Caco-2 (cell line): Measurements from ENCODE around the gene PHF20. TPM values are rescaled to one million over a fixed set of nuclear protein-coding genes. Genes with fewer than 3 reads are reported as not detected.

ENCODE experiments used
- BruUV-seq: library from RNA; stranded (reverse); fragments of 400-500 nt; replicated peaks from 2 replicates; lab custom pipeline; 2021; lab: Mats Ljungman, UMichigan
- CTCF ChIA-PET: fragments of 300-600 bp; sonication (Branson Sonifier 250); formaldehyde crosslinking; loops from one replicate; lab custom pipeline; 2022; ENCODE audit warnings: antibody characterized with exemption; lab: Charles Lee
- POLR2A ChIA-PET: fragments of 300-600 bp; sonication (Branson Sonifier 250); formaldehyde crosslinking; loops from one replicate; lab custom pipeline; 2022; ENCODE audit warnings: antibody characterized with exemption; lab: Charles Lee
- DNase-seq, 2 experiments: peaks; one replicate each; pipeline versions ENCODE4 v3.0.0 to v3.0.0-alpha.2; 2020 to 2022
- H3K27me3 ChIP-seq: replicated peaks from 2 replicates; pipeline ENCODE4 v1.6.0; 2011; ENCODE audit warnings: low read length; ENCODE audit not compliant: control insufficient read depth, insufficient read depth
- H3K36me3 ChIP-seq: 2 replicates; pipeline ENCODE4 v1.5.1; 2011; ENCODE audit warnings: low read length; ENCODE audit not compliant: control insufficient read depth, insufficient read depth
- H3K4me1 ChIP-seq: fragments of 250-450 bp; sonication (Bioruptor Pico); 2 replicates; pipeline ENCODE4 v1.5.1; 2020; ENCODE audit warnings: mild to moderate bottlenecking
- H3K4me3 ChIP-seq: 2 replicates; pipeline ENCODE4 v1.5.1; 2011; ENCODE audit warnings: low read depth, mild to moderate bottlenecking, control low read depth, low read length
- H3K9me3 ChIP-seq: fragments of 250-450 bp; sonication (Bioruptor Pico); 2 replicates; pipeline ENCODE4 v1.5.1; 2020; ENCODE audit warnings: mild to moderate bottlenecking, moderate library complexity
- H3K27ac Mint-ChIP-seq: one replicate; pipeline ENCODE4 v1.8.0; 2022; ENCODE audit warnings: mixed read lengths; ENCODE audit not compliant: unreplicated experiment
- H3K27me3 Mint-ChIP-seq: one replicate; pipeline ENCODE4 v1.8.0; 2022; ENCODE audit warnings: mixed read lengths; ENCODE audit not compliant: insufficient read depth, unreplicated experiment
- H3K36me3 Mint-ChIP-seq: one replicate; pipeline ENCODE4 v1.8.0; 2022; ENCODE audit warnings: mild to moderate bottlenecking, mixed read lengths; ENCODE audit not compliant: insufficient read depth, unreplicated experiment
- H3K4me1 Mint-ChIP-seq: one replicate; pipeline ENCODE4 v1.8.0; 2022; ENCODE audit warnings: low read depth, mixed read lengths; ENCODE audit not compliant: unreplicated experiment
- H3K4me3 Mint-ChIP-seq: one replicate; pipeline ENCODE4 v1.8.0; 2022; ENCODE audit warnings: mild to moderate bottlenecking, moderate library complexity, mixed read lengths; ENCODE audit not compliant: unreplicated experiment
- H3K9me3 Mint-ChIP-seq: one replicate; pipeline ENCODE4 v1.8.0; 2022; ENCODE audit warnings: mixed read lengths; ENCODE audit not compliant: unreplicated experiment
- intact Hi-C: fragments of 100-400 bp; cut with micrococcal nuclease; formaldehyde crosslinking; loops from one replicate; pipeline ENCODE4 v1.10.0; 2022; ENCODE audit not compliant: unreplicated experiment
- total RNA-seq: library from RNA; stranded (reverse); gene quantifications from 2 replicates; pipeline ENCODE4 v1.2.3, GENCODE V29; 2022
- TF ChIP-seq, protein P1 (sequence below), 2 experiments: fragments of 200-600 bp in 1 of 2; IDR thresholded peaks; 1 replicate in 1 of 2; 2 replicates in 1 of 2; pipeline versions ENCODE4 v1.5.1 to v1.8.0; 2011 to 2022; ENCODE audit warnings: antibody characterized with exemption in 1 of 2, control low read depth in 1 of 2, inconsistent platforms in 1 of 2, low read depth in 1 of 2, low read length in 1 of 2, mild to moderate bottlenecking in 1 of 2, moderate library complexity in 1 of 2; ENCODE audit not compliant: insufficient read depth in 1 of 2, severe bottlenecking in 1 of 2, unreplicated experiment in 1 of 2

PHF20 gene
- total RNA-seq, 1 experiment from 2014 or later: 109 TPM

GRCh38 chr20:35971981-35972380, 200.2 kb downstream of the PHF20 start:
- Mint-ChIP-seq H3K4me1 (peaks cover 22% of the 10 kb centered on the region), H3K27me3 (no peaks in the 10 kb centered on the region), H3K27ac (no peak overlapping the region), H3K36me3 (no peaks in the 10 kb centered on the region), H3K4me3 (no peak overlapping the region), H3K9me3 (peaks cover 17% of the 10 kb centered on the region)
- intact Hi-C loops: no loop called here
- H3K4me1 ChIP-seq: peaks cover 16% of the 10 kb centered on the region
- peaks cover 11% of the 10 kb centered on the region; the same call in 1 of the 2 replicates for H3K9me3 ChIP-seq
- H3K36me3 ChIP-seq: no peaks in the 10 kb centered on the region
- no peak for DNase-seq
- no TSS peak for BruUV-seq
- no peak overlapping the region for H3K4me3 ChIP-seq
- TF ChIP-seq, protein P1, sequence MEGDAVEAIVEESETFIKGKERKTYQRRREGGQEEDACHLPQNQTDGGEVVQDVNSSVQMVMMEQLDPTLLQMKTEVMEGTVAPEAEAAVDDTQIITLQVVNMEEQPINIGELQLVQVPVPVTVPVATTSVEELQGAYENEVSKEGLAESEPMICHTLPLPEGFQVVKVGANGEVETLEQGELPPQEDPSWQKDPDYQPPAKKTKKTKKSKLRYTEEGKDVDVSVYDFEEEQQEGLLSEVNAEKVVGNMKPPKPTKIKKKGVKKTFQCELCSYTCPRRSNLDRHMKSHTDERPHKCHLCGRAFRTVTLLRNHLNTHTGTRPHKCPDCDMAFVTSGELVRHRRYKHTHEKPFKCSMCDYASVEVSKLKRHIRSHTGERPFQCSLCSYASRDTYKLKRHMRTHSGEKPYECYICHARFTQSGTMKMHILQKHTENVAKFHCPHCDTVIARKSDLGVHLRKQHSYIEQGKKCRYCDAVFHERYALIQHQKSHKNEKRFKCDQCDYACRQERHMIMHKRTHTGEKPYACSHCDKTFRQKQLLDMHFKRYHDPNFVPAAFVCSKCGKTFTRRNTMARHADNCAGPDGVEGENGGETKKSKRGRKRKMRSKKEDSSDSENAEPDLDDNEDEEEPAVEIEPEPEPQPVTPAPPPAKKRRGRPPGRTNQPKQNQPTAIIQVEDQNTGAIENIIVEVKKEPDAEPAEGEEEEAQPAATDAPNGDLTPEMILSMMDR (IDR thresholded peaks at IDR 0.05; ENCODE audit: insufficient read depth in 1 of 2, low read depth in 1 of 2, low read length in 1 of 2, severe bottlenecking in 1 of 2, unreplicated experiment in 1 of 2): no peak
- ChIA-PET POLR2A (interaction anchor here (0.9 kb wide), 1 partner anchor 17 kb away, joined by 4 read pairs; the partner anchor contains the start of gene SCAND1), CTCF (interaction anchor here (1.4 kb wide), 1 partner anchor 17 kb away, joined by 4 read pairs; the partner anchor contains the start of gene SCAND1)
- no peaks in the 10 kb centered on the region for H3K27me3 ChIP-seq

GRCh38 chr20:35972462-35972861, 200.6 kb downstream of the PHF20 start:
- H3K4me3 Mint-ChIP-seq: no peak overlapping the region

DNA sequence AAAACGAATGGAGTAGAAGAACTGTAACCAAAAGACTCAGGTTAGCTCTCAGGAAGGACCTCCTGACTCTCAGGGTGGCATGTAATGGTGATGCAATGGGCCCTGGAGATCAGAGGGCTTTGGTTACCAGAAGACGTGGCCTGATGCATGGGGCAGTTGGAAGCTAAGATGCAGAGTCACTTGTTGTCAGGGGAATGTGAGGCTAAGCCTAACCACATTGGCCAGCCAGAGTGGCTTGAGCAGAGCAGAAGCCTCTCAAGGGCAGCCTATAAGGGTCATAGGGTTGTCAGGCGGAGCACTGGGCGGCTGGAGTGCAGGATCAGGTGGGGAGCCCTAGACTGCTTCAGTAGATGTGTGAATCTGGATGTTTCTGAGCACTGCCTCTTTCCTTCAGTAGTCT, 202.4 kb downstream of the PHF20 start:
- TF ChIP-seq, protein P1 (IDR thresholded peaks at IDR 0.05; ENCODE audit: insufficient read depth in 1 of 2, low read depth in 1 of 2, low read length in 1 of 2, severe bottlenecking in 1 of 2, unreplicated experiment in 1 of 2): no peak
- Mint-ChIP-seq H3K36me3 (no peaks in the 10 kb centered on the region), H3K4me3 (no peak overlapping the region), H3K27ac (no peak overlapping the region), H3K27me3 (no peaks in the 10 kb centered on the region), H3K9me3 (peaks cover 17% of the 10 kb centered on the region), H3K4me1 (peaks cover 7% of the 10 kb centered on the region)
- H3K9me3 ChIP-seq: peaks cover 11% of the 10 kb centered on the region; the same call in 1 of the 2 replicates
- no peak overlapping the region for H3K4me3 ChIP-seq
- CTCF ChIA-PET: interaction anchor here (1.3 to 1.4 kb wide), 2 partner anchors 19 to 20 kb away, joined by 4 to 5 read pairs; partner anchors contain the start of gene SCAND1
- POLR2A ChIA-PET: interaction anchor here (0.6 kb wide), 1 partner anchor 49 kb away, joined by 5 read pairs; no protein-coding TSS in a partner anchor
- DNase-seq: no peak
- H3K4me1 ChIP-seq: peaks cover 5% of the 10 kb centered on the region
- no peaks in the 10 kb centered on the region for H3K27me3 ChIP-seq
- no peaks in the 10 kb centered on the region for H3K36me3 ChIP-seq
- intact Hi-C loops: no loop called here
- BruUV-seq: no TSS peak

More at GRCh38 chr20:35972462-35972861, 200.6 kb downstream of the PHF20 start:
- H3K27me3 ChIP-seq: no peaks in the 10 kb centered on the region
- Mint-ChIP-seq H3K36me3 (no peaks in the 10 kb centered on the region), H3K27ac (no peak overlapping the region), H3K9me3 (peaks cover 17% of the 10 kb centered on the region), H3K4me1 (peaks cover 22% of the 10 kb centered on the region), H3K27me3 (no peaks in the 10 kb centered on the region)
- peaks cover 16% of the 10 kb centered on the region for H3K4me1 ChIP-seq
- peaks cover 11% of the 10 kb centered on the region; the same call in 1 of the 2 replicates for H3K9me3 ChIP-seq
- H3K4me3 ChIP-seq: no peak overlapping the region
- H3K36me3 ChIP-seq: no peaks in the 10 kb centered on the region
- POLR2A ChIA-PET: interaction anchor here (0.9 kb wide), 1 partner anchor 18 kb away, joined by 4 read pairs; the partner anchor contains the start of gene SCAND1
- intact Hi-C loops: no loop called here
- CTCF ChIA-PET: interaction anchor here (1.4 kb wide), 1 partner anchor 18 kb away, joined by 4 read pairs; the partner anchor contains the start of gene SCAND1
- BruUV-seq: no TSS peak
- DNase-seq: no peak
- TF ChIP-seq, protein P1 (IDR thresholded peaks at IDR 0.05; ENCODE audit: insufficient read depth in 1 of 2, low read depth in 1 of 2, low read length in 1 of 2, severe bottlenecking in 1 of 2, unreplicated experiment in 1 of 2): no peak
